ENCODE measurements around the gene LAMC2.

- TF ChIP-seq CTCF (IDR thresholded peaks at IDR 0.05): no peak
- TF ChIP-seq POLR2A (IDR thresholded peaks at IDR 0.05): no peak
Measured at GRCh38 chr1:183159960-183160359, 26.1 kb upstream of the LAMC2 start.

Measured in ovary (tissue), 3 donors.